ENCODE measurements around the gene CCDC185. TPM values are rescaled to one million over a fixed set of nuclear protein-coding genes. Genes with fewer than 3 reads are reported as not detected.

Gene CCDC185
- not detected for total RNA-seq

DNA sequence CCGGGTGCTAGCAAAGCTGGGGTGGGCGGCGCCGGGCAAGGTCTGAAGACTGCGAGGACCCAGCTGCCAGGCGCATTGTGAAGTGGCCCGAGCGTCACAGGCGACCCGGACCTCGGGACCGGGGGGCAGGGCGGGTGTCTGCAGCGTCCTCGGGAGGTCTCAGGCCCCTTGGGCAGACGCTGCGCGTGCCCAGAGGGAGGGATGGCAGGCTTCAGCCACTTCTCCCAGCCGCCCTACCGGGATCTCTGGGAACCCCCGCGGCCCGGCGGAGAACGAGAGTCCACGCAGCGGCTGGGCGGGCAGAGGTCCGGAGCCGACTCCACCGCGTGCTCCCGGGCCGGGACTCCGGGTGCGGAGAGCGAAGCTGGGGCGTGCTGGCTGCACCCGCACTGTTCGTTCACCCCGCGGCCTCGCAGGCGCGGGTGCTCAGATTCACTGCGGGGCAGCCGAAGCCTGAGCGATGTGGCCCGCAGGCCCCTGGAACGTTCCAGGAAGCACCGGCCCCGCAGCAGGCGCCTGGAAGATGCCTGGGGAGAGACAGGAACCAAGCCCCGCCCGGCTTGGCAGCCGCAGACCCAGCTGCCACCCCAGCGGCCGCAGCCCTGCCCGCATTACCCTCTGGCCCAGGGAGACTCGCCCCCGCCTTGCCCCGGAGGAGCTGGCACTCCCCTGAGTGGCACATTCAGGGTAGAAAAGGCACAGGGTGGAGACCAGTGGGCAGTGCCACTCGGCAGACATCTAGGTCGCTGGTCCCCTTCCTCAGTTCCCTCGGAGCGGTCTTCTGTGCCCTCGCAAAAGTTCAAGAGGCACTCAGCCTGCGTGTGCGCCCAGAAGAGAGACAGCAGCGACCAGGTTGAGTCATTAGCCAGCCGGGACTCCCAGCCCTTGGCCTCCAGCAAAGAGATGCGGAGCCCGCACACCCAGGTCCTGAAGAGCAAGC is at the start of gene CCDC185:
Gene CCDC185, plus strand, starts transcription at position 141 of the 940 bp plus-strand sequence. Its CDS starts 61 bp downstream, at position 202.
- peaks cover 11% of the 10 kb centered on the region for H3K4me1 ChIP-seq
- peaks cover 3% of the 10 kb centered on the region for H3K9me3 ChIP-seq
- peak within 1 kb of the TSS; percentile 43 for H3K4me3 ChIP-seq
- 29% methylated on average over 32 of the region's 73 CpGs for WGBS
- H3K27ac ChIP-seq, result no peak within 1 kb of the TSS
- H3K27me3 ChIP-seq, result peaks cover 23% of the 10 kb centered on the region
- TF ChIP-seq, protein P1, sequence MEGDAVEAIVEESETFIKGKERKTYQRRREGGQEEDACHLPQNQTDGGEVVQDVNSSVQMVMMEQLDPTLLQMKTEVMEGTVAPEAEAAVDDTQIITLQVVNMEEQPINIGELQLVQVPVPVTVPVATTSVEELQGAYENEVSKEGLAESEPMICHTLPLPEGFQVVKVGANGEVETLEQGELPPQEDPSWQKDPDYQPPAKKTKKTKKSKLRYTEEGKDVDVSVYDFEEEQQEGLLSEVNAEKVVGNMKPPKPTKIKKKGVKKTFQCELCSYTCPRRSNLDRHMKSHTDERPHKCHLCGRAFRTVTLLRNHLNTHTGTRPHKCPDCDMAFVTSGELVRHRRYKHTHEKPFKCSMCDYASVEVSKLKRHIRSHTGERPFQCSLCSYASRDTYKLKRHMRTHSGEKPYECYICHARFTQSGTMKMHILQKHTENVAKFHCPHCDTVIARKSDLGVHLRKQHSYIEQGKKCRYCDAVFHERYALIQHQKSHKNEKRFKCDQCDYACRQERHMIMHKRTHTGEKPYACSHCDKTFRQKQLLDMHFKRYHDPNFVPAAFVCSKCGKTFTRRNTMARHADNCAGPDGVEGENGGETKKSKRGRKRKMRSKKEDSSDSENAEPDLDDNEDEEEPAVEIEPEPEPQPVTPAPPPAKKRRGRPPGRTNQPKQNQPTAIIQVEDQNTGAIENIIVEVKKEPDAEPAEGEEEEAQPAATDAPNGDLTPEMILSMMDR (IDR thresholded peaks at IDR 0.05), result no peak
- TF ChIP-seq POLR2A (IDR thresholded peaks at IDR 0.05) (no peak), EP300 (IDR thresholded peaks at IDR 0.05) (no peak), POLR2AphosphoS5 (IDR thresholded peaks at IDR 0.05) (no peak)
- no peak for DNase-seq (ENCODE audit: low spot score in 2 of 2)
- no peaks in the 10 kb centered on the region for H3K36me3 ChIP-seq

DNA sequence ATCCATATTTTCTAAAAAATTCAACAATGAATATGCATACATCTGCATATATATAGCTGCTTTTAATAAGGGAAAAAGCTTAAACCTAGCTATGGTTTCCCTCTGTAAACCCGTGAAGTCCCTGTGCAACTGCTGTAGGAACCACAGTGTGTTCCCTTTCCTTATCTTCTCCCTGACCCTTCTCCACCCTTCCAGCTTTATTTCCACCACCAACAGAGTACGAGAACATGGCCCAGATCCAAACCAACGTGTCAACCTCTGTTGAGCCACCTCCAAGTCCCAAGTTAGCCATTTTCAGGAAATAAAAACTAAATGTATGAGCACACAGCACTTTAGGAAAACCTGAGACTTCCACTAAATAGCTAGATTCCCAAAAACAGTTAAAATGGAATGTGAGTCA is 49.5 kb upstream of the CCDC185 start:
- 46% methylated on average over 3 of the region's 3 CpGs for WGBS
- Histone ChIP-seq H3K4me1 (peaks cover 8% of the 10 kb centered on the region), H3K36me3 (no peaks in the 10 kb centered on the region), H3K9me3 (no peaks in the 10 kb centered on the region), H3K27me3 (no peaks in the 10 kb centered on the region), H3K4me3 (no peak overlapping the region), H3K27ac (no peak overlapping the region)
- DNase-seq (ENCODE audit: low spot score in 2 of 2), result no peak
- no peak for TF ChIP-seq POLR2A (IDR thresholded peaks at IDR 0.05)
- no peak for TF ChIP-seq POLR2AphosphoS5 (IDR thresholded peaks at IDR 0.05)
- TF ChIP-seq, protein P1 (IDR thresholded peaks at IDR 0.05), result no peak
- no peak for TF ChIP-seq EP300 (IDR thresholded peaks at IDR 0.05)

DNA sequence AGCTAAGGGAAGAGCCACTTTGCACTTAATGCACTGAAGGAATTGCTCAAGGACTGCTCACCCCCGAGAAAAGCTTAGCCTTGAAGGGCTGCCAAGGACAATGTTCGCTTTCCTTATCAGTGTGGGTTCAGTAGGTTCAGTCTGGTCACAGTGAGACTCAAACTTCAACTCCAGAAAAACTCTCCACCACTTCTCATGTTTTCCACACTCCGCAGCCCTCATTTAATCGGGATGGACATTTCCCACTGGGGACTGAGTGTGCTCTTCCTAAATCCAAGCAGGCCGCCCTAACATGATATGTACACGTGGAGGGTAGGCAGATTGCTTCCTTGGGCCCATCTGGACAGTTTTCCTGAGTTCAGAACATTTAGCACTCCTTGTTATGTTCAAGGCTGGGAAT is 48.7 kb upstream of the CCDC185 start:
- no peak for DNase-seq (ENCODE audit: low spot score in 2 of 2)
- H3K9me3 ChIP-seq, result no peaks in the 10 kb centered on the region
- WGBS, result 78% methylated on average over 6 of the region's 6 CpGs
- no peaks in the 10 kb centered on the region for H3K27me3 ChIP-seq
- H3K27ac ChIP-seq, result no peak overlapping the region
- H3K4me1 ChIP-seq, result peaks cover 8% of the 10 kb centered on the region
- TF ChIP-seq EP300 (IDR thresholded peaks at IDR 0.05) (no peak), POLR2A (IDR thresholded peaks at IDR 0.05) (no peak), POLR2AphosphoS5 (IDR thresholded peaks at IDR 0.05) (no peak)
- TF ChIP-seq, protein P1 (IDR thresholded peaks at IDR 0.05), result no peak
- no peak overlapping the region for H3K4me3 ChIP-seq
- H3K36me3 ChIP-seq, result no peaks in the 10 kb centered on the region

DNA sequence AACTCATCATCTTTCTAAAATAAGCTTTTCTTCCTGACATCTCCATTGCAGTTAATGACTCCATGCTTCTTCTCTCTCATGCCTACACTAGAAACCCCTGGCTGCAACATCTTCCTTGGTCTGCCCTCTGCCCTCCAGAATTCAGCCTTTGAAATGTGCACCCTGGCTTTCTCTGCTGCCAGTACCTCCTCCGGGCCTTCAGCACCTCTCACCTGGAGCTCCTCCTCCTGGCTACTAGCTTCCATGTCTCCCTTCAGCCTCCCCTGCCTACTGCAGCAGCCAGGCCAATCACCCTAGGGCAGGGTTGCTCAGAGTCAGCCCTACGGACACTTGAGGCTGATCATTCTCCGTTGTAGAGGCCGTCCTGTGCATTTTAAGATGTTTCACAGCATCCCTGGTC is 47.5 kb upstream of the CCDC185 start:
- Histone ChIP-seq H3K4me3 (no peak overlapping the region), H3K36me3 (no peaks in the 10 kb centered on the region), H3K27ac (no peak overlapping the region), H3K9me3 (no peaks in the 10 kb centered on the region), H3K4me1 (peaks cover 8% of the 10 kb centered on the region), H3K27me3 (no peaks in the 10 kb centered on the region)
- no peak for TF ChIP-seq POLR2AphosphoS5 (IDR thresholded peaks at IDR 0.05)
- no peak for TF ChIP-seq EP300 (IDR thresholded peaks at IDR 0.05)
- no peak for TF ChIP-seq POLR2A (IDR thresholded peaks at IDR 0.05)
- TF ChIP-seq, protein P1 (IDR thresholded peaks at IDR 0.05), result no peak
- no peak for DNase-seq (ENCODE audit: low spot score in 2 of 2)
- 72% methylated on average over 4 of the region's 4 CpGs for WGBS

DNA sequence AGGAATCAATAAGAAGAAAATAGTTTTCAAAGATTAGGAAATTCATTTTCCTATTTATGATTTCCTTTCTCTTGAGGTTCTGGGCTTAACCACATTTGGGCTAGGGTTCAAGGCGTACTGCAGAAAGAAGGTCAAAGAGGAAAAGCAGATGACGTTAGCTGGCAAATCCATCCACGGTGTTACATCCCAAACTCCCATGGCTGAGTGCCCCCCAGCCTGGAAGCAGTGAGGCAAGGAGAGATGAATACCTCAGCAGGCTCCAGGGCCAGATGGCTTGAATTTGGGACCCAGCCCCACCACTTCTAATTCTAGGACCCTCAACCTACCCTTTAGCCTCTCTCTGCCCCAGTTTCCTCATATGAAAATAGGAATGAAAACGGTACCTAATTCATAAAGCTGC is 46.9 kb upstream of the CCDC185 start:
- Histone ChIP-seq H3K9me3 (no peaks in the 10 kb centered on the region), H3K4me1 (peaks cover 3% of the 10 kb centered on the region), H3K4me3 (no peak overlapping the region), H3K27ac (no peak overlapping the region), H3K36me3 (no peaks in the 10 kb centered on the region), H3K27me3 (no peaks in the 10 kb centered on the region)
- no peak for DNase-seq (ENCODE audit: low spot score in 2 of 2)
- no peak for TF ChIP-seq POLR2A (IDR thresholded peaks at IDR 0.05)
- TF ChIP-seq, protein P1 (IDR thresholded peaks at IDR 0.05), result no peak
- no peak for TF ChIP-seq EP300 (IDR thresholded peaks at IDR 0.05)
- no peak for TF ChIP-seq POLR2AphosphoS5 (IDR thresholded peaks at IDR 0.05)
- WGBS, result 91% methylated on average over 4 of the region's 4 CpGs

All from suprapubic skin (tissue), 4 donors.